Caco-2 (cell line): Measurements from ENCODE around the gene TFF3. TPM values are rescaled to one million over a fixed set of nuclear protein-coding genes. Genes with fewer than 3 reads are reported as not detected.

Source experiments
- BruUV-seq: library from RNA; stranded (reverse); fragments of 400-500 nt; replicated peaks from 2 replicates; lab custom pipeline; 2021; lab: Mats Ljungman, UMichigan
- CTCF ChIA-PET: fragments of 300-600 bp; sonication (Branson Sonifier 250); formaldehyde crosslinking; loops from one replicate; lab custom pipeline; 2022; ENCODE audit warnings: antibody characterized with exemption; lab: Charles Lee
- POLR2A ChIA-PET: fragments of 300-600 bp; sonication (Branson Sonifier 250); formaldehyde crosslinking; loops from one replicate; lab custom pipeline; 2022; ENCODE audit warnings: antibody characterized with exemption; lab: Charles Lee
- DNase-seq, 2 experiments: peaks; one replicate each; pipeline versions ENCODE4 v3.0.0 to v3.0.0-alpha.2; 2020 to 2022
- H3K27me3 ChIP-seq: replicated peaks from 2 replicates; pipeline ENCODE4 v1.6.0; 2011; ENCODE audit warnings: low read length; ENCODE audit not compliant: control insufficient read depth, insufficient read depth
- H3K36me3 ChIP-seq: 2 replicates; pipeline ENCODE4 v1.5.1; 2011; ENCODE audit warnings: low read length; ENCODE audit not compliant: control insufficient read depth, insufficient read depth
- H3K4me1 ChIP-seq: fragments of 250-450 bp; sonication (Bioruptor Pico); 2 replicates; pipeline ENCODE4 v1.5.1; 2020; ENCODE audit warnings: mild to moderate bottlenecking
- H3K4me3 ChIP-seq: 2 replicates; pipeline ENCODE4 v1.5.1; 2011; ENCODE audit warnings: low read depth, mild to moderate bottlenecking, control low read depth, low read length
- H3K9me3 ChIP-seq: fragments of 250-450 bp; sonication (Bioruptor Pico); 2 replicates; pipeline ENCODE4 v1.5.1; 2020; ENCODE audit warnings: mild to moderate bottlenecking, moderate library complexity
- H3K27ac Mint-ChIP-seq: one replicate; pipeline ENCODE4 v1.8.0; 2022; ENCODE audit warnings: mixed read lengths; ENCODE audit not compliant: unreplicated experiment
- H3K27me3 Mint-ChIP-seq: one replicate; pipeline ENCODE4 v1.8.0; 2022; ENCODE audit warnings: mixed read lengths; ENCODE audit not compliant: insufficient read depth, unreplicated experiment
- H3K36me3 Mint-ChIP-seq: one replicate; pipeline ENCODE4 v1.8.0; 2022; ENCODE audit warnings: mild to moderate bottlenecking, mixed read lengths; ENCODE audit not compliant: insufficient read depth, unreplicated experiment
- H3K4me1 Mint-ChIP-seq: one replicate; pipeline ENCODE4 v1.8.0; 2022; ENCODE audit warnings: low read depth, mixed read lengths; ENCODE audit not compliant: unreplicated experiment
- H3K4me3 Mint-ChIP-seq: one replicate; pipeline ENCODE4 v1.8.0; 2022; ENCODE audit warnings: mild to moderate bottlenecking, moderate library complexity, mixed read lengths; ENCODE audit not compliant: unreplicated experiment
- H3K9me3 Mint-ChIP-seq: one replicate; pipeline ENCODE4 v1.8.0; 2022; ENCODE audit warnings: mixed read lengths; ENCODE audit not compliant: unreplicated experiment
- intact Hi-C: fragments of 100-400 bp; cut with micrococcal nuclease; formaldehyde crosslinking; loops from one replicate; pipeline ENCODE4 v1.10.0; 2022; ENCODE audit not compliant: unreplicated experiment
- total RNA-seq: library from RNA; stranded (reverse); gene quantifications from 2 replicates; pipeline ENCODE4 v1.2.3, GENCODE V29; 2022
- TF ChIP-seq, protein P1 (sequence below), 2 experiments: fragments of 200-600 bp in 1 of 2; IDR thresholded peaks; 1 replicate in 1 of 2; 2 replicates in 1 of 2; pipeline versions ENCODE4 v1.5.1 to v1.8.0; 2011 to 2022; ENCODE audit warnings: antibody characterized with exemption in 1 of 2, control low read depth in 1 of 2, inconsistent platforms in 1 of 2, low read depth in 1 of 2, low read length in 1 of 2, mild to moderate bottlenecking in 1 of 2, moderate library complexity in 1 of 2; ENCODE audit not compliant: insufficient read depth in 1 of 2, severe bottlenecking in 1 of 2, unreplicated experiment in 1 of 2

Gene TFF3
- total RNA-seq, 1 experiment from 2014 or later: 65.8 TPM

GRCh38 chr21:42337830-42338728 is 22.9 kb upstream of the TFF3 start:
- intact Hi-C loops: loop anchor here (1.0 kb wide), 1 partner anchor 43 kb away; no protein-coding TSS in a partner anchor
- Histone ChIP-seq H3K27me3 (no peaks in the 10 kb centered on the region), H3K4me3 (no peak overlapping the region), H3K36me3 (no peaks in the 10 kb centered on the region), H3K9me3 (no peaks in the 10 kb centered on the region), H3K4me1 (peaks cover 5% of the 10 kb centered on the region; the same call in 1 of the 2 replicates)
- Mint-ChIP-seq H3K9me3 (peaks cover 11% of the 10 kb centered on the region), H3K27me3 (no peaks in the 10 kb centered on the region), H3K4me3 (no peak overlapping the region), H3K36me3 (no peaks in the 10 kb centered on the region), H3K4me1 (peaks cover 17% of the 10 kb centered on the region), H3K27ac (peak overlapping the region; percentile 81)
- POLR2A ChIA-PET: no interaction called here
- CTCF ChIA-PET: interaction anchor here (0.9 to 1.9 kb wide), 5 partner anchors 23 to 112 kb away, joined by 3 to 7 read pairs (median 6); partner anchors contain the start of gene TFF3
- TF ChIP-seq, protein P1, sequence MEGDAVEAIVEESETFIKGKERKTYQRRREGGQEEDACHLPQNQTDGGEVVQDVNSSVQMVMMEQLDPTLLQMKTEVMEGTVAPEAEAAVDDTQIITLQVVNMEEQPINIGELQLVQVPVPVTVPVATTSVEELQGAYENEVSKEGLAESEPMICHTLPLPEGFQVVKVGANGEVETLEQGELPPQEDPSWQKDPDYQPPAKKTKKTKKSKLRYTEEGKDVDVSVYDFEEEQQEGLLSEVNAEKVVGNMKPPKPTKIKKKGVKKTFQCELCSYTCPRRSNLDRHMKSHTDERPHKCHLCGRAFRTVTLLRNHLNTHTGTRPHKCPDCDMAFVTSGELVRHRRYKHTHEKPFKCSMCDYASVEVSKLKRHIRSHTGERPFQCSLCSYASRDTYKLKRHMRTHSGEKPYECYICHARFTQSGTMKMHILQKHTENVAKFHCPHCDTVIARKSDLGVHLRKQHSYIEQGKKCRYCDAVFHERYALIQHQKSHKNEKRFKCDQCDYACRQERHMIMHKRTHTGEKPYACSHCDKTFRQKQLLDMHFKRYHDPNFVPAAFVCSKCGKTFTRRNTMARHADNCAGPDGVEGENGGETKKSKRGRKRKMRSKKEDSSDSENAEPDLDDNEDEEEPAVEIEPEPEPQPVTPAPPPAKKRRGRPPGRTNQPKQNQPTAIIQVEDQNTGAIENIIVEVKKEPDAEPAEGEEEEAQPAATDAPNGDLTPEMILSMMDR (IDR thresholded peaks at IDR 0.05; ENCODE audit: insufficient read depth in 1 of 2, low read depth in 1 of 2, low read length in 1 of 2, severe bottlenecking in 1 of 2, unreplicated experiment in 1 of 2): peak; percentile 62 to 73
- BruUV-seq: no TSS peak
- peak; percentile 81 for DNase-seq

- Histone ChIP-seq H3K4me1 (peaks cover 11% of the 10 kb centered on the region), H3K9me3 (peaks cover 5% of the 10 kb centered on the region; the same call in 1 of the 2 replicates), H3K36me3 (no peaks in the 10 kb centered on the region), H3K27me3 (no peaks in the 10 kb centered on the region), H3K4me3 (no peak overlapping the region)
- POLR2A ChIA-PET: no interaction called here
- Mint-ChIP-seq H3K4me1 (peaks cover 24% of the 10 kb centered on the region), H3K36me3 (no peaks in the 10 kb centered on the region), H3K9me3 (peaks cover 13% of the 10 kb centered on the region), H3K27ac (peak overlapping the region; percentile 81), H3K27me3 (no peaks in the 10 kb centered on the region), H3K4me3 (no peak overlapping the region)
- CTCF ChIA-PET: interaction anchor here (1.5 to 1.9 kb wide), 2 partner anchors 23 to 25 kb away, joined by 4 to 6 read pairs; partner anchors contain the start of gene TFF3
- DNase-seq: no peak
- intact Hi-C loops: no loop called here
- no TSS peak for BruUV-seq
- TF ChIP-seq, protein P1 (IDR thresholded peaks at IDR 0.05; ENCODE audit: insufficient read depth in 1 of 2, low read depth in 1 of 2, low read length in 1 of 2, severe bottlenecking in 1 of 2, unreplicated experiment in 1 of 2): no peak
Observed at GRCh38 chr21:42337276-42337675, 22.1 kb upstream of the TFF3 start.

DNA sequence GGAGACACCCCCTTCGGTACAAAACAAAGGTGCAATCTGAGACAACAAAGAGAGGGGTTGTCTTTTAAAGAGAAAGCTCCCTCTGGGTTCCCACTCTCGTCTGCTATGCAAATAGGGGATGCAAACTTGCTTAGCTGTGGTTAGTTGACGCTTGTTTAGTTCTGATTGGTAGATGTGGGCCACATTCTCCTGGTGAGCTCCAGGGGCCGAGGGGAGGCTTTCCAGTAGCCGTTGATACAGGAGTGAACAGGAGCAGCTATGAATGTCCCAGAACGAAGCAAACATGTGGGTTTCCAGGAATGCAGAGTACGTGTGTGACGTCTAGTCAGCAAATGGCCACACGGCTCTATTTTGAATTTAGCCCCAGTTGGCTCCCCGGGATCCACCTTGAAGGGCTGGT is 20.8 kb upstream of the TFF3 start:
- DNase-seq: no peak
- intact Hi-C loops: no loop called here
- Mint-ChIP-seq H3K4me1 (peaks cover 35% of the 10 kb centered on the region), H3K9me3 (peaks cover 25% of the 10 kb centered on the region), H3K4me3 (no peak overlapping the region), H3K27ac (no peak overlapping the region), H3K27me3 (no peaks in the 10 kb centered on the region), H3K36me3 (no peaks in the 10 kb centered on the region)
- ChIA-PET POLR2A (no interaction called here), CTCF (interaction anchor here (1.2 kb wide), 1 partner anchor 46 kb away, joined by 4 read pairs; no protein-coding TSS in a partner anchor)
- H3K36me3 ChIP-seq: no peaks in the 10 kb centered on the region
- H3K9me3 ChIP-seq: peaks cover 15% of the 10 kb centered on the region
- H3K4me3 ChIP-seq: no peak overlapping the region
- no peaks in the 10 kb centered on the region for H3K27me3 ChIP-seq
- no TSS peak for BruUV-seq
- TF ChIP-seq, protein P1 (IDR thresholded peaks at IDR 0.05; ENCODE audit: insufficient read depth in 1 of 2, low read depth in 1 of 2, low read length in 1 of 2, severe bottlenecking in 1 of 2, unreplicated experiment in 1 of 2): no peak
- peaks cover 22% of the 10 kb centered on the region for H3K4me1 ChIP-seq
